Transverse colon (tissue), 4 donors: ENCODE results near the gene NACAD. TPM values are rescaled to one million over a fixed set of nuclear protein-coding genes. Genes with fewer than 3 reads are reported as not detected.
"Not testable (repeated sequence)": the region's sequence is repeated elsewhere in the genome, so short reads cannot be mapped to it uniquely, and the experiment has no call there.

Source experiments
- DNase-seq: peaks from one replicate; pipeline ENCODE4 v3.0.0-alpha.2; 2019
- H3K27ac ChIP-seq, 4 donors: fragments of 200-600 bp; sonication (generic); 2 replicates each; pipeline ENCODE4 v1.5.1; 2016 to 2018; ENCODE audit warnings: inconsistent platforms in 4 of 4
- H3K27me3 ChIP-seq: fragments of 200-600 bp; sonication (generic); 2 replicates; pipeline ENCODE4 v1.5.1; 2017; ENCODE audit warnings: inconsistent platforms
- H3K36me3 ChIP-seq, 4 donors: fragments of 200-600 bp; sonication (generic); 2 replicates each; pipeline ENCODE4 v1.5.1; 2017 to 2019; ENCODE audit warnings: inconsistent platforms in 4 of 4
- H3K4me1 ChIP-seq, 4 donors: fragments of 200-600 bp; sonication (generic); 2 replicates each; pipeline ENCODE4 v1.5.1; 2017 to 2020; ENCODE audit warnings: inconsistent platforms in 4 of 4
- H3K4me3 ChIP-seq, 4 donors: fragments of 200-600 bp; sonication (generic); 1 replicate in 1 of 4; 2 replicates in 3 of 4; pipeline versions ENCODE4 v1.5.1 to v1.6.1; 2017 to 2019; ENCODE audit warnings: inconsistent platforms in 4 of 4
- H3K9me3 ChIP-seq, 2 donors: fragments of 200-600 bp; sonication (generic); 2 replicates each; pipeline ENCODE4 v1.5.1; 2017 to 2019; ENCODE audit warnings: inconsistent platforms in 2 of 2
- CTCF ChIP-seq, 5 experiments: fragments of 200-600 bp in 3 of 5; fragments of 450-650 bp in 2 of 5; sonication (generic) in 3 of 5; IDR thresholded peaks; 1 replicate in 2 of 5; 2 replicates in 3 of 5; pipeline ENCODE4 v1.5.1; 2016 to 2017; ENCODE audit warnings: antibody characterized with exemption in 5 of 5, inconsistent platforms in 3 of 5, mild to moderate bottlenecking in 2 of 5, moderate library complexity in 1 of 5
- EP300 ChIP-seq: sonication (generic); formaldehyde crosslinking; IDR thresholded peaks from one replicate; pipeline ENCODE4 v1.6.1; 2017; ENCODE audit warnings: antibody characterized with exemption, low read depth
- POLR2A ChIP-seq: fragments of 450-650 bp; IDR thresholded peaks from one replicate; pipeline ENCODE4 v1.6.1; 2016; ENCODE audit warnings: antibody characterized with exemption, mild to moderate bottlenecking, moderate library complexity
- POLR2AphosphoS5 ChIP-seq, 3 donors: sonication (generic); formaldehyde crosslinking; IDR thresholded peaks; one replicate each; pipeline ENCODE4 v1.6.1; 2016; ENCODE audit warnings: antibody characterized with exemption in 3 of 3
- WGBS, 2 donors: methylation state at CpG; one replicate each; pipeline ENCODE4 v1.1.5; 2018; ENCODE audit warnings: low coverage in 1 of 2; 5-methylcytosine and 5-hydroxymethylcytosine counted together
- in situ Hi-C, 4 donors: fragments of 200-750 bp; cut with MboI; loops; one replicate each; pipeline versions ENCODE4 v1.15.0 to v1.15.1; 2017; ENCODE audit warnings: low sequenced_read_pairs in 3 of 4, low pct_ligation_motif_present in 1 of 4, low pct_unique_long_range_greater_than_20kb in 1 of 4
- intact Hi-C: fragments of 100-400 bp; cut with DNase I; formaldehyde crosslinking; loops from one replicate; pipeline ENCODE4 v1.15.1; 2023; ENCODE audit warnings: low total_unique reads
- total RNA-seq, 4 donors: library from RNA; depleted of rRNA; stranded (reverse); fragments of >200 nt; gene quantifications; one replicate each; pipeline ENCODE4 v1.1.0, GENCODE V29; 2016

NACAD gene
- total RNA-seq, 4 donors from 2014 or later = 1.1 to 5.2 (median 2.0) TPM

- Histone ChIP-seq H3K9me3 (no peaks in the 10 kb centered on the region), H3K27me3 (no peaks in the 10 kb centered on the region), H3K27ac (no peak overlapping the region), H3K4me1 (no peaks in the 10 kb centered on the region), H3K4me3 (no peak overlapping the region), H3K36me3 (no peaks in the 10 kb centered on the region)
- no peak for DNase-seq
- 75 to 93% methylated on average over 3 to 4 of the region's 4 CpGs for WGBS, 2 donors
- intact Hi-C loops (no loop called here), in situ Hi-C loops (loop anchor here in 3 of 4 donors (25.0 kb wide), 1 partner anchor 531 kb away; the partner anchor contains the start of gene TMED4 (in 3 of the 3))
- no peak for TF ChIP-seq POLR2AphosphoS5 (IDR thresholded peaks at IDR 0.05)
- no peak for TF ChIP-seq CTCF (IDR thresholded peaks at IDR 0.05)
- no peak for TF ChIP-seq POLR2A
- TF ChIP-seq EP300 = no peak
Measured at GRCh38 chr7:45118292-45118691, 29.5 kb upstream of the NACAD start.

GRCh38 chr7:45117582-45117981 is 28.8 kb upstream of the NACAD start:
- 73 to 100% methylated on average over 1 to 4 of the region's 4 CpGs for WGBS, 2 donors
- no peak for DNase-seq
- Histone ChIP-seq H3K36me3 (no peaks in the 10 kb centered on the region), H3K4me3 (no peak overlapping the region), H3K9me3 (no peaks in the 10 kb centered on the region), H3K4me1 (peaks cover 0 to under 1% (median 0%) of the 10 kb centered on the region in 4 donors), H3K27ac (no peak overlapping the region), H3K27me3 (no peaks in the 10 kb centered on the region)
- intact Hi-C loops (no loop called here), in situ Hi-C loops (loop anchor here in 3 of 4 donors (25.0 kb wide), 1 partner anchor 530 kb away; the partner anchor contains the start of gene TMED4 (in 3 of the 3))
- TF ChIP-seq POLR2AphosphoS5 (IDR thresholded peaks at IDR 0.05) = no peak
- no peak for TF ChIP-seq CTCF (IDR thresholded peaks at IDR 0.05)
- TF ChIP-seq EP300 = no peak
- no peak for TF ChIP-seq POLR2A

- Histone ChIP-seq H3K27ac (no peak overlapping the region), H3K9me3 (no peaks in the 10 kb centered on the region), H3K4me3 (no peak overlapping the region), H3K4me1 (peaks cover 0 to 6% (median 5%) of the 10 kb centered on the region in 4 donors), H3K36me3 (no peaks in the 10 kb centered on the region), H3K27me3 (no peaks in the 10 kb centered on the region)
- no peak for DNase-seq
- intact Hi-C loops (no loop called here), in situ Hi-C loops (loop anchor here in 3 of 4 donors (25.0 kb wide), 1 partner anchor 529 kb away; the partner anchor contains the start of gene TMED4 (in 3 of the 3))
- TF ChIP-seq CTCF (IDR thresholded peaks at IDR 0.05) (no peak), POLR2AphosphoS5 (IDR thresholded peaks at IDR 0.05) (no peak), EP300 (no peak), POLR2A (no peak)
- WGBS, 2 donors = 86% methylated on average over 1 of the region's 1 CpG; no CpG with 5 or more reads in 1 of the 2 donors
Measured at GRCh38 chr7:45116048-45116447, 27.3 kb upstream of the NACAD start.

- H3K4me3 ChIP-seq = no peak overlapping the region
- TF ChIP-seq POLR2A (no peak), CTCF (IDR thresholded peaks at IDR 0.05) (no peak), POLR2AphosphoS5 (IDR thresholded peaks at IDR 0.05) (no peak), EP300 (no peak)
- H3K36me3 ChIP-seq = no peaks in the 10 kb centered on the region
- H3K4me1 ChIP-seq = peaks cover 0 to 15% (median 14%) of the 10 kb centered on the region in 4 donors
- DNase-seq = no peak
- in situ Hi-C loops (loop anchor here in 3 of 4 donors (25.0 kb wide), 1 partner anchor 528 kb away; the partner anchor contains the start of gene TMED4 (in 3 of the 3)), intact Hi-C loops (no loop called here)
- H3K27me3 ChIP-seq = no peaks in the 10 kb centered on the region
- no peaks in the 10 kb centered on the region for H3K9me3 ChIP-seq
- H3K27ac ChIP-seq = no peak overlapping the region
Measured at GRCh38 chr7:45114926-45115325, 26.2 kb upstream of the NACAD start.

GRCh38 chr7:45114257-45114656 is 25.5 kb upstream of the NACAD start:
- intact Hi-C loops, H3K4me3 ChIP-seq, H3K27me3 ChIP-seq, H3K9me3 ChIP-seq, H3K27ac ChIP-seq, H3K36me3 ChIP-seq, DNase-seq: not testable (repeated sequence)
- WGBS, 2 donors = 33 to 73% methylated on average over 1 of the region's 1 CpG
- H3K4me1 ChIP-seq = peaks cover 0 to 21% (median 15%) of the 10 kb centered on the region in 4 donors
- in situ Hi-C loops = loop anchor here in 3 of 4 donors (25.0 kb wide), 1 partner anchor 527 kb away; the partner anchor contains the start of gene TMED4 (in 3 of the 3)
